Breast epithelium (tissue), 3 donors: ENCODE results near the gene ACTR1A.

ENCODE experiments used
- CTCF ChIP-seq, 3 donors: fragments of 450-650 bp; IDR thresholded peaks; one replicate each; pipeline ENCODE4 v1.5.1; 2016 to 2017; ENCODE audit warnings: antibody characterized with exemption in 3 of 3, mild to moderate bottlenecking in 3 of 3, moderate library complexity in 3 of 3
- POLR2AphosphoS5 ChIP-seq, 3 donors: sonication (generic); formaldehyde crosslinking; IDR thresholded peaks; one replicate each; pipeline ENCODE4 v1.6.1; 2017; ENCODE audit warnings: antibody characterized with exemption in 3 of 3

DNA sequence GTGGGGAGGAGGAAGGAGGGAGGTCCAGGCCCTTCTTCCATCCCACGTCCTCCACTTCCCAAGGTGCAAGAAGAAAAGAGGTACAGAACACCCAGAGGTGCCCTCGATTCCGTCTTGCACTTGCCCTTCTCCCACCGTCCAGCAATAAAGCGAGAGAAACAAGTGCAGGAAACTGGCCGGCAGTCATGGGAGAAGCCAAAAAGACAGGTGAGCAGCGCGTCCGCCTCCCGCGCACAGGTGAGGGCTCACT is 52.5 kb downstream of the ACTR1A start:
- TF ChIP-seq CTCF (IDR thresholded peaks at IDR 0.05) = no peak
- no peak for TF ChIP-seq POLR2AphosphoS5 (IDR thresholded peaks at IDR 0.05)
